T-helper 22 cell (primary cell): ENCODE results near the gene SLC45A1.

ENCODE experiments used
- DNase-seq: peaks from one replicate; pipeline ENCODE4 v3.0.0-alpha.2; 2020; ENCODE audit warnings: low read depth

SLC45A1 gene

GRCh38 chr1:8311068-8311718, 6.7 kb upstream of the SLC45A1 start:
- DNase-seq, result no peak

DNA sequence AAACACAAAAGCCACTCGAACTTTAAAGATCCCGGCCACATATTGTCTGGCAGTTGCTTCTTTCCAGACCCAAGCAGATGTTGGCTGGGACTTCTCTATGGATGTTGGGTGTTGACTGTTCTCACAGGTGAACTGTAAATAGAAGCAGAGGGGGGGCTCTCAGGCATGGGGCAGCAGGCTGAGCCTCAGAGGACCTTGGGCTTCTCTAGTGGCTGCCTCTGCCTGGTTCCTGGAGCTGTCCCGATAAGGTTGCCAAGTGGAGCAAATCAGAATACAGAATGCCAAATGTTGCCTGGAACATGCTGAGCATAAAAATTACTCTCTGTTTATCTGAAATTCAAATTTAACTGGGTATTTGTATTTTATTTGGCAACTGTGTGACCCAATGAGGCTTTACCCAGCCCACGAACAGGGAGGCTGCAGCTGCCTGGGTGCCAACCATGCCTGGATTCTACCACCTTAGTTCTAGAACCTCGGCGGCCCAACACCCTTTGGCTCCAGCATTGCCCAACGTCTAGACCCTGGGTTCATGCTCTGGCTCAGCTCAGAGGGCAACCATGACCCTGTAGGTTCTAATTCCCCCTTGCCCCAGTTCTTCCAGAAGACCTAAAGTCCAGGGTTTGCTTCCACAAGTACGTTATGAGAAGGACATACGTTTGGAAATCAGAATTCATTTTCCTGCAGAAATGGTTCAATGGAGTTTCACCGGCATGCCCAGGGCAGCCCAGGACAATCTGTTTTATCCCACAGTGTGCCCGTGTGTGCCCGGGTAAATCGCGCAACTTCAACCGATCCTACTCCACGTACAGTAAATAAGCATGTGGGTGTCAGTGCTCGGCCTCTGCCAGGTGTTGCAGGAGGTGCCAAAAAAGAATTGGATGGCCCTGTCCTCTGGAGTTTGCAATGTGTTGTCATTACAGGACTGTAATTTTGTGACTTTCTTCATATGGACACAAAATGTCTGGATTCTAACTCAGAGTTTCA, 5.4 kb upstream of the SLC45A1 start:
- no peak for DNase-seq

DNA sequence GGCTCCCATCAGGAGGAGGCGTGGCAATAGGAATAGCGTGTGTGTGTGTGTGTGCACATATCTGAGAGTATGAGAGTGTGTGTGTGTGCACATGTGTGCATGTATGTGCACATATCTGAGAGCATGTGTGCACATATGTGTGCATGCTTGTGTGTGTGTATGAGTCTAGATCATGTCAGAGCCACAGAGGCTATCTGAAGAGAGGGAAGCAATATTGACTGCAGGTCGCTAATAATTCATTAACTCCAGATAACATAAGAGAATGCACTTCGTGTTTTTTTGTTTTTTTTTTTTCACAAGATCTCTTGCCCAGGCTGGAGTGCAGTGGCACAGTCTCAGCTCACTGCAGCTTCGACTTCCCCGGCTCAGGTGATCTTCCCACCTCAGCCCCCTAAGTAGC, 4.7 kb upstream of the SLC45A1 start:
- no peak for DNase-seq

GRCh38 chr1:8314346-8315280, 3.3 kb upstream of the SLC45A1 start:
- peak; percentile 16 for DNase-seq

GRCh38 chr1:8315573-8316475, 2.1 kb upstream of the SLC45A1 start:
- no peak for DNase-seq

- no peak for DNase-seq
Measured at GRCh38 chr1:8318436-8318835, 522 bp downstream of the SLC45A1 start.

DNA sequence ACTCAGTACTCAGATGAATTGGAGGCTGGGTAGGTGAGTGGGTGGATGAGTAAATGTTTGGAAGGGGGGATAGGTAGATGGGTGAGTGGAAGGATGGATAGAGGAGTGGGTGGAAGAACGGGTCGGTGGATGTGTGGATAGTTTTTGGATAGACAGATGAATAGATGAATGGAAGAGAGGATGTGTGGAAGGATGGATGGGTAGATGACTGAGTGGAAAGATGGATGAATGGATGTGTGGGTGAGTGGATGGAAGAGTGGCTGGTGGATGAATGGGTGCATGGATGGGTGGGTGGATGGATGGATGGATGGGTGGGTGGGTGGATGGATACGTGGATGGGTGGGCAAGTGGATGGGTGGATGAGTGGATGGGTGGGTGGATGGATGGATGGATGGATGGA, 3.7 kb downstream of the SLC45A1 start:
- no peak for DNase-seq

GRCh38 chr1:8323706-8324105, 5.8 kb downstream of the SLC45A1 start:
- DNase-seq, result no peak

DNA sequence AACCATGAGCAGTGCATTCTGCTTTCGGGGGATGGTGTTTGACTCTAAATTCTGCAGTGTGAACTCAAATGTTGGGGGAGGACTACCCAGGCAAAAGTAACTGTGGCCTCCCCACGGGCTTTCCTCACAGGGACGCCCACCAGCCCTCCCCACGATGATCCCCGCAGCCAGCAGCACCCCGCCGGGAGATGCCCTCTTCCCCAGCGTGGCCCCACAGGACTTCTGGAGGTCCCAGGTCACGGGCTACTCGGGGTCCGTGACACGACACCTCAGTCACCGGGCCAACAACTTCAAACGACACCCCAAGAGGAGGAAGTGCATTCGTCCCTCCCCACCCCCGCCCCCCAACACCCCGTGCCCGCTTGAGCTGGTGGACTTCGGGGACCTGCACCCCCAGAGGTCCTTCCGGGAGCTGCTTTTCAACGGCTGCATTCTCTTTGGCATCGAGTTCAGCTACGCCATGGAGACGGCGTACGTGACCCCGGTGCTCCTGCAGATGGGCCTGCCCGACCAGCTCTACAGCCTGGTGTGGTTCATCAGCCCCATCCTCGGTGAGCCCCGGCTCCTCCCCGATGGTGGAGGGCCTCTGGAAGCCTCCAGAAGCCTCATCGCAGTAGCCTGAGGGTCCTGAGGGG, 6.4 kb downstream of the SLC45A1 start:
- no peak for DNase-seq

DNA sequence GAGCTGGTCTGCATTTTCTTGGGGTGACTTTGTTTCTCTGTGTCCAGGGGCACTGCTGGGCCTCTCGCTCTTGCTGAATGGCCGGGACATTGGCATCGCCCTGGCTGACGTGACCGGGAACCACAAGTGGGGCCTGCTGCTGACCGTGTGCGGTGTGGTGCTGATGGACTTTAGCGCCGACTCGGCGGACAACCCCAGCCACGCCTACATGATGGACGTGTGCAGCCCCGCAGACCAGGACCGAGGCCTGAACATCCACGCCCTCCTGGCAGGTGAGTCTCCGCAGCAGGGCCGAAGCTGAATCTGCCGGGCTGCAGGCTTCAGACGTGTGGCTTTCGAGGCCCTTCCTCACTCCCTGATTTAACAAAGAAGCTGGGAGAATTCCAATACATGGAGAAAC, 7.9 kb downstream of the SLC45A1 start:
- DNase-seq, result no peak

GRCh38 chr1:8326265-8326664, 8.4 kb downstream of the SLC45A1 start:
- DNase-seq, result no peak

- DNase-seq, result no peak
Measured at GRCh38 chr1:8328271-8328670, 10.4 kb downstream of the SLC45A1 start.

GRCh38 chr1:8329439-8329838, 11.5 kb downstream of the SLC45A1 start:
- DNase-seq, result no peak

- no peak for DNase-seq
Measured at GRCh38 chr1:8329858-8330257, 11.9 kb downstream of the SLC45A1 start.

DNA sequence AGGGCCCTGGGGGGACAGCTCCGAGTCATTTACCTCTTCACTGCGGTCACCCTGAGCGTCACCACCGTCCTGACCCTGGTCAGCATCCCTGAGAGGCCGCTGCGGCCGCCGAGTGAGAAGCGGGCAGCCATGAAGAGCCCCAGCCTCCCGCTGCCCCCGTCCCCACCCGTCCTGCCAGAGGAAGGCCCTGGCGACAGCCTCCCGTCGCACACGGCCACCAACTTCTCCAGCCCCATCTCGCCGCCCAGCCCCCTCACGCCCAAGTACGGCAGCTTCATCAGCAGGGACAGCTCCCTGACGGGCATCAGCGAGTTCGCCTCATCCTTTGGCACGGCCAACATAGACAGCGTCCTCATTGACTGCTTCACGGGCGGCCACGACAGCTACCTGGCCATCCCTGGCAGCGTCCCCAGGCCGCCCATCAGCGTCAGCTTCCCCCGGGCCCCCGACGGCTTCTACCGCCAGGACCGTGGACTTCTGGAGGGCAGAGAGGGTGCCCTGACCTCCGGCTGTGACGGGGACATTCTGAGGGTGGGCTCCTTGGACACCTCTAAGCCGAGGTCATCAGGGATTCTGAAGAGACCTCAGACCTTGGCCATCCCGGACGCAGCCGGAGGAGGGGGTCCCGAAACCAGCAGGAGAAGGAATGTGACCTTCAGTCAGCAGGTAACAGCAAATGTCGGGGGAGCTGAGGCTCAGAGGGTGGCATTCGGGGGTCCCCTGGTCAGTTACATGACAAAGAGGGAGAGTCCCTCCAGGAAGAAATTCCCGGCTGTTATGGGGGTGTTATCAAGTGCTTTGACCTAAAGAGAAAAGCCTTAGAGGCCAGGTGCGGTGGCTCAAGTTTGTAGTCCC, 12.6 kb downstream of the SLC45A1 start:
- DNase-seq, result no peak

- no peak for DNase-seq
Measured at GRCh38 chr1:8332806-8333205, 14.9 kb downstream of the SLC45A1 start.

DNA sequence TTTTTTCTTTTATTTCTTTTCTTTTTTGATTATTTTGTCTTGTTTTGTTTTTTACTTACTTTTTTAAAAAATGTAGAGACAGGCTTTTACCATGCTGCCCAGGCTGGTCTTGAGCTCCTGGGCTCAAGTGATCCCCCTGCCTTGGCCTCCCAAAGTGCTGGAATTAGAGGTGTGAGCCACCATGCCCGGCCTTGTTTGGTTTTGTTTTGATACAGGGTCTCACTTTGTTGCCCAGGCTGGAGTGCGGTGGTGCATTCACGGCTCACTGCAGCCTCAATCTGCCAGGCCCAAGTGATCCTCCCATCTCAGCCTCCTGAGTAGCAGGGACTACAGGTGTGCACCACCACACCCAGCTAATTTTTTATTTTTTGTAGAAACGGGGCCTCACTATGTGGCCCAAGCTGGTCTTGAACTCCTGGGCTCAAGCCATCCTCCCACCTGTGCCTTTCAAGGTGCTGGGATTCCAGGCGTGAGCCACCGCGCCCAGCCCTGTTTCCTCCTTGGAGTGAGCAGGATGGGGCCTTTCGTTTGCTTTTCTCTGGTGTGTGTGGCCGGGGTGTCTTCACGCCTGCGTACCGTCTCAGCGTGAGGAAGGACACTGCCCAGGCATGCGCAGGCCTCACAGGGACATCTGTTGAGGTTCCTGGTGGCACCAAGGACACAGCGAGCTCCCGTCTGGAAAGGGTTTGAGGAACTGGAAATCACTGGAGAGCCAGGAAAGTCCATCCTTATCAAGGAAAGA, 15.5 kb downstream of the SLC45A1 start:
- DNase-seq, result no peak

- no peak for DNase-seq
Measured at GRCh38 chr1:8334106-8334851, 16.4 kb downstream of the SLC45A1 start.
